SU-DHL-6 (cell line): ENCODE data around the gene SREBF2.

ENCODE experiments used
- H2AFZ ChIP-seq: fragments of 200-600 bp; sonication (generic); 2 replicates; pipeline ENCODE4 v1.6.1; 2014; ENCODE audit warnings: low read depth, mild to moderate bottlenecking, moderate library complexity, mixed read lengths, antibody characterized with exemption, low read length; ENCODE audit not compliant: severe bottlenecking
- H3F3A ChIP-seq: fragments of 200-600 bp; shearing (Covaris generic); 2 replicates; pipeline ENCODE4 v1.6.0; 2016; ENCODE audit warnings: antibody characterized with exemption, mild to moderate bottlenecking; ENCODE audit not compliant: insufficient read depth
- H3K27ac ChIP-seq: fragments of 200-600 bp; sonication (generic); 2 replicates; pipeline ENCODE4 v1.5.1; 2016; ENCODE audit warnings: low read depth, mild to moderate bottlenecking, low read length, moderate library complexity, mixed read lengths
- H3K27me3 ChIP-seq: fragments of 200-600 bp; sonication (generic), shearing (Covaris generic); 2 replicates; pipeline ENCODE4 v1.6.0; 2014; ENCODE audit warnings: mild to moderate bottlenecking, low read length
- H3K36me3 ChIP-seq: fragments of 200-600 bp; sonication (generic); 2 replicates; pipeline ENCODE4 v1.6.1; 2014; ENCODE audit warnings: mild to moderate bottlenecking, low read length, mixed read lengths
- H3K4me2 ChIP-seq: fragments of 300-600, 200-600 bp; shearing (Covaris generic), sonication (generic); 2 replicates; pipeline ENCODE4 v1.6.0; 2014; ENCODE audit warnings: low read length, low read depth, mild to moderate bottlenecking; ENCODE audit not compliant: poor library complexity, severe bottlenecking
- H3K4me3 ChIP-seq: fragments of 200-600 bp; sonication (generic); 2 replicates; pipeline ENCODE4 v1.5.1; 2014; ENCODE audit warnings: antibody characterized with exemption, low read length, mild to moderate bottlenecking, mixed read lengths; ENCODE audit not compliant: insufficient read depth, poor library complexity, severe bottlenecking
- H3K79me2 ChIP-seq: fragments of 200-600 bp; sonication (generic); 2 replicates; pipeline ENCODE4 v1.6.1; 2014; ENCODE audit warnings: mild to moderate bottlenecking, low read length, moderate library complexity; ENCODE audit not compliant: insufficient read depth
- H3K9ac ChIP-seq: fragments of 200-600 bp; sonication (generic); 2 replicates; pipeline ENCODE4 v1.7.0; 2014; ENCODE audit warnings: mild to moderate bottlenecking, low read length
- H3K9me2 ChIP-seq: fragments of 200-600 bp; sonication (generic); replicated peaks from 2 replicates; pipeline ENCODE4 v1.6.1; 2014; ENCODE audit warnings: low read length; ENCODE audit not compliant: insufficient read depth
- H3K9me3 ChIP-seq: fragments of 200-600 bp; sonication (generic); 2 replicates; pipeline ENCODE4 v1.6.1; 2014; ENCODE audit warnings: low read length, mixed read lengths; ENCODE audit not compliant: insufficient read depth
- H4K20me1 ChIP-seq: fragments of 200-600 bp; sonication (generic); 2 replicates; pipeline ENCODE4 v1.6.1; 2014; ENCODE audit warnings: low read depth, mild to moderate bottlenecking, antibody characterized with exemption, low read length, moderate library complexity, mixed read lengths
- EZH2phosphoT487 ChIP-seq: fragments of 200-600 bp; sonication (generic), shearing (Covaris generic); conservative IDR thresholded peaks from 2 replicates; pipeline ENCODE4 v1.6.1; 2018; ENCODE audit warnings: mild to moderate bottlenecking, antibody characterized with exemption, low read length, moderate library complexity, mixed read lengths
- TF ChIP-seq, protein P1 (sequence below): fragments of 200-600 bp; sonication (generic); IDR thresholded peaks from one replicate; pipeline ENCODE4 v1.5.1; 2017; ENCODE audit warnings: antibody characterized with exemption, mild to moderate bottlenecking, low read length, moderate library complexity; ENCODE audit not compliant: insufficient read depth, poor library complexity, severe bottlenecking

The SREBF2 gene

DNA sequence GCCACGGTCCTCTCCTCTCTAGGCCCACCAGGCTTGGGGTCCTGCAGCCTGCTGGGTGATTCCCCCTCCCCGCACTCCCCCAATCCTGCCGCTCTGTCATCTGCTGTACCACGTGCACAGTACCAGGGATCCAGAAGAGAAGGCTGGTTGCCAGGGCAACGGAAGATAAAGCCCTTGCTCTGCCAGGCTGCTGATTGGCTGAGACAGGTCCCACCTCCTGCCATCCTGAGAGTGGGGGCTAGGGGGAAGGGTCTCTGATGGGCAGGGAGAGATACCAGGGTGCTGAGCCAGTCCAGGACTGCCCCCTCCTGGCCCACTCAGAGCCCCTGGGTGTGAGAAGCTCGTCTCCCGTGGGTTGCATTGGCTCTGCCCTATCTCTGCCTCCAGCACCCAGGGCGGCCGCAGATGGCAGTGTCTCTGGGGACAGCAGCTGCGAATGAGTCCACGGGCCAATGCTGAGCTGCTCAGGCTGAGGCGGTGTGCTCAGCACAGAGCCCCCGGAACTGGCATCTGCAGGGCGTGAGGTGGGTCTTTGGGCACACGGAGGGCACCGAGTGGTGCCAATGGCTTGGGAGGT lies 119.1 kb downstream of the SREBF2 start, which contains the start of gene SMIM45:
SMIM45 (plus strand) TSS at position 253 of the 577 bp plus-strand sequence.
- H4K20me1 ChIP-seq, result no peaks in the 10 kb centered on the region

DNA sequence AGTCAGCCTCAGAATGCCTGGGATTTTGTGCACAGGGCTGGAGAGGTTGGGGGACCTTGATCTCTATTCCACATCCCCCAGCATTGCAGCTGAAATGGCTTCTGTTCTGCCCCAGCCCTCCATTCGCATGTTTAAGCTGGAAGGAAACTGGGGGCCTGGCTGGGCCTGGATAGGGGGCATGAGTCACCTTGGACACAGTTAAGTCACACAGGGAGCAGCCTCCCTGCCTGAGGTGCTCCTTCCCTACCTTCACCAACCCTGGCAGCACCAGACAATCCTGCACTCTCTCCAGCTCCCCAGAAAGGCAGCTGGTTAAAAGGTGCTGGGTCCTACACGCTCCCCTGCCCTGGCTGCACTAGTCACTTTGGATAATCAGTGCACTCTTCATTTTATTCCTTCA lies 119.8 kb downstream of the SREBF2 start:
- Histone ChIP-seq H3K9me3 (no peaks in the 10 kb centered on the region), H3F3A (no peaks in the 10 kb centered on the region), H2AFZ (no peak overlapping the region), H3K79me2 (no peaks in the 10 kb centered on the region), H4K20me1 (no peaks in the 10 kb centered on the region), H3K27ac (no peak overlapping the region), H3K27me3 (no peaks in the 10 kb centered on the region), H3K36me3 (no peaks in the 10 kb centered on the region), H3K9me2 (no peaks in the 10 kb centered on the region), H3K4me2 (no peak overlapping the region), H3K9ac (no peak overlapping the region), H3K4me3 (no peak overlapping the region)
- no peak for TF ChIP-seq EZH2phosphoT487
- TF ChIP-seq, protein P1, sequence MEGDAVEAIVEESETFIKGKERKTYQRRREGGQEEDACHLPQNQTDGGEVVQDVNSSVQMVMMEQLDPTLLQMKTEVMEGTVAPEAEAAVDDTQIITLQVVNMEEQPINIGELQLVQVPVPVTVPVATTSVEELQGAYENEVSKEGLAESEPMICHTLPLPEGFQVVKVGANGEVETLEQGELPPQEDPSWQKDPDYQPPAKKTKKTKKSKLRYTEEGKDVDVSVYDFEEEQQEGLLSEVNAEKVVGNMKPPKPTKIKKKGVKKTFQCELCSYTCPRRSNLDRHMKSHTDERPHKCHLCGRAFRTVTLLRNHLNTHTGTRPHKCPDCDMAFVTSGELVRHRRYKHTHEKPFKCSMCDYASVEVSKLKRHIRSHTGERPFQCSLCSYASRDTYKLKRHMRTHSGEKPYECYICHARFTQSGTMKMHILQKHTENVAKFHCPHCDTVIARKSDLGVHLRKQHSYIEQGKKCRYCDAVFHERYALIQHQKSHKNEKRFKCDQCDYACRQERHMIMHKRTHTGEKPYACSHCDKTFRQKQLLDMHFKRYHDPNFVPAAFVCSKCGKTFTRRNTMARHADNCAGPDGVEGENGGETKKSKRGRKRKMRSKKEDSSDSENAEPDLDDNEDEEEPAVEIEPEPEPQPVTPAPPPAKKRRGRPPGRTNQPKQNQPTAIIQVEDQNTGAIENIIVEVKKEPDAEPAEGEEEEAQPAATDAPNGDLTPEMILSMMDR, result no peak

More for the DNA sequence above, 119.1 kb downstream of the SREBF2 start, which contains the start of gene SMIM45:
- H3K36me3 ChIP-seq, result no peaks in the 10 kb centered on the region
- H3K79me2 ChIP-seq, result no peaks in the 10 kb centered on the region
- H3K4me3 ChIP-seq, result no peak within 1 kb of the TSS
- H3K4me2 ChIP-seq, result no peak within 1 kb of the TSS
- H3K9me3 ChIP-seq, result no peaks in the 10 kb centered on the region
- H2AFZ ChIP-seq, result no peak within 1 kb of the TSS
- H3F3A ChIP-seq, result no peaks in the 10 kb centered on the region
- H3K9ac ChIP-seq, result no peak within 1 kb of the TSS
- no peak within 1 kb of the TSS for H3K27ac ChIP-seq
- H3K9me2 ChIP-seq, result no peaks in the 10 kb centered on the region
- no peaks in the 10 kb centered on the region for H3K27me3 ChIP-seq
- TF ChIP-seq, protein P1, result no peak
- no peak for TF ChIP-seq EZH2phosphoT487
